NCI-H345 treated with DMSO at 0.1 percent for 48 hours (cell line): ENCODE data around the gene TSPAN32.
"Not testable (repeated sequence)": the region's sequence is repeated elsewhere in the genome, so short reads cannot be mapped to it uniquely, and the experiment has no call there.

ENCODE experiments used
- DNase-seq: peaks from one replicate; lab custom pipeline; 2025; ENCODE audit not compliant: unreplicated experiment; lab: John Stamatoyannopoulos, UW

The TSPAN32 gene

DNA sequence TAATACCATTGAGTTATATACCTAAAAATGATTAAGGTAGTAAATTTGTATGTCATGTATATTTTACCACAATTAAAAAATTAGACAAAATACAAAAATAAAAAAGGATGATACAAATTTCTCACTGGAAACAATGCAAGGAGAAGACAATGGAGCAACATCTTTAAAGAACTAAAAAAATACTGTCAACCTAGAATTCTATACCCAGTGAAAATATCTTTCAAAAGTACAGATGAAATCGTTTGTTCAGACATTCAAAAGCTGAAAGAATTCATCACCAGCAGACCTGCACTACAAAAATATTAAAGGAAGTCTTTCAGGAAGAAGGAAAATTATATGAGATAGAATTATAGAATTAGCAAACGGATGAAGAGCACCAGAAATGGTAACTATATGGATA is 21.6 kb upstream of the TSPAN32 start:
- DNase-seq = no peak

DNA sequence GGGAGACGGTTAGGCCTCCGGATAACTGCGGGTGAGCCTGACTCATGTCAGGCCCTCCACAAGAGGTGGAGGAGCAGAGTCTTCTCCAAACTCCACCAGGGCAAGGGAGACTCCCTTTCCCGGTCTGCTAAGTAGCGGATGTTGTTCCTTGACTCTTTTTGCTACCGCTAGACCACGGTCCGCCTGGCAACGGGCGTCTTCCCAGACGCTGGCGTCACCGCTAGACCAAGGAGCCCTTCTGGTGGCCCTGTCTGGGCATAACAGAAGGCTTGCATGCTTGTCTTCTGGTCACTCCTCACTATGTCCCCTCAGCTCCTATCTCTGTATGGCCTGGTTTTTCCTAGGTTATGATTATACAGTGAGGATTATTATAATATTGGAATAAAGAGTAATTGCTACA is 15.5 kb upstream of the TSPAN32 start:
- DNase-seq = not testable (repeated sequence)

DNA sequence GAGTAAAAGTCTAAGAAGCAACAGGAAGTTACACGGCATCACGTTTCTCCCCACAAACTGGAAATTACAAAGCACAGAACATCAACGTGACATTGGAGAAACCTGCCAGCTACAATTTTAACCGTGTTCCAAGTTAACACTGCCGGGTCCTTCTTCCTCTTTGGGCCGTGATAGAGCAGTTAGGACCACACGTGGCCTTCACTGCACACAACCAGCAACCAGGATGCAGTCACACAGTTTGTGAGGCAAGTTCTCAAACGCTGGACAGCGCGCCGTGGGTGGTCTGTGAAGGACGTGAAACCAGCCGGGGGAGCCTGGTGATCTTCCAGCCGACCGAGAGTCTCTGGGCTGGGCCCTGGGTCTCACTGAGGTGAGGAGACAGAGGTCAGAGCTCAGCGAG is 14.7 kb upstream of the TSPAN32 start:
- no peak for DNase-seq

DNA sequence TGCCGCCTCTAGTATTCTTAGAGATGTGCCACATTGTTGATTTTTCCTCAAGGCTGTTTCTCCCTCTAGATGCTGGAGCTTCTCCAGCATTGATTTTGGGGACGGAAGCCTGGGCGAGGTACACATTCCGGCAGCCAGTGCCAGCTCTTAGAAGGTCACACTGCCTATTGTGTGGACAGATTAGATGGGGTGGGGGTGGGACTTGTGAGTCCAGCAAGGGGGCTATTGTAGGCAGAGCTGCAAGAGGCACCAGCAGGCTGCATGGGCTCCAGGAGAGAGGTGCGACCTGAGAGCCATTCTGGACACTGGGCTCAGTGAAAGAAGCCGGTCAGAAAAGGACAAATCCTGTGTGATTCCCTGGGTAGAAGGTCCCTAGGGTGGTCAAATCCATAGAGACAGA is 12.5 kb upstream of the TSPAN32 start:
- DNase-seq = no peak

DNA sequence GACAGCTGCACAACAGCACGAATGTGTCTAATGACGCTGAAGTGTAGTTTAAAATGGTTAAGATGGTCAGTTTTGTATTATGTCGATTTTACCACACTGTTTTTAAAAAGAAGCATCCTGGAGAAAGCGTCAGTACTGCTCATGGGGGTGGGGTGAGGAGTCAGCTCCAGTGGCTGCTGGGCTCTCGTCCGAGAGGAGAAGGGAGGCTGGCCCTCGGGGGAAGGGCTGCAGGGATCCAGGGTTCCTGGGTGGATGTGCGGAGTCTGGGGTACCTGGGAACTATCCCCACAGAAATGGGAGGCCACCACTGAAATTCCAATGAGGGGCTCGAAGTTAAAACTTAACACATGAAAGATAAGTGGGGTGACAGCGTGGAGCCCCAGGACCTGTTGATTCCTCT is 12.0 kb upstream of the TSPAN32 start:
- no peak for DNase-seq

DNA sequence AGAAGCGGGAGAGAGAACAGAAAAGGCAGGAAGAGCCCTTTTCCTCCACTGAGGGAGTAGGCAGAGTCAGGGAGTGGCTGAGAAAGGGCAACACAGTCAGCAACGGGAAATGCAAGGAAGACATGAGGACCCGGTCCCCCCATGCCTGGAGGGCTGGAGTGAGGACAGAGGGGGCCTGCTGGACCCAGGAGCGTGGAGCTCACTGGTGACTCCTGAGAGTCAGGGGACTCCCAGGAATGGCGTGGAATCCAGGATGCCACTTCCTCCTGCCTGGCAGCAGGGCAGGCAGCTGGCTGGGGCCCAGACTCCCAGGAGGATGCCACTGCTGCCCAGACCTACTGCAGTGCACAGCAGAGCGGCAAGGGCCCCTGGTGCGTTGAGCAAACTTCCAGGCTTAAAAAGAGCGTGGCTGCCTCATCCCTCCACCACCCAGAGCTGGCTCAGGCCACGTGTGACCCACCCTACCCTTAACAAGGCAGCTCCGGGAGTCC is 11.4 kb upstream of the TSPAN32 start:
- peak; percentile 89 for DNase-seq

DNA sequence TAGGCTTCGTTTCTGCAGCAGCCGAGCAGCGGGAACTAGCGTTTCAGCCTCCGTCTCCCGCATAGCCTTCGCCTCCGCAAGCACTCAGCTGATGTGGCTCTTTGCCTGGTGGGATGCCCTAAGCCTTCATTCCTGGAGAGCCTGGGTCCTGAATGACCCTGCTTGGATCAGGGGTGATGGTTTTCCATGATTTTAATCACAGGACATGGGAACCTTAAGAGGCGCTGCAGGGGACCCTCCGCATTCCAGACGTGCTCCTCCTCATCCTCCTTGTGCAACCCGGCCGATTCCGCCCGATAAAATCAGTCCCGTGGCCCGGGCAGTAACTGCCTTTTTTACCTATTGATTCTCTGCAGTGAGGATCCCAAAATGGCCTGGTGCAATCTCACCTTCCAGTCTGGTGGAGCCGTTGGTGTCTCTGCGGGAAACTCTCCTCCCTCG is 8.3 kb upstream of the TSPAN32 start:
- no peak for DNase-seq

DNA sequence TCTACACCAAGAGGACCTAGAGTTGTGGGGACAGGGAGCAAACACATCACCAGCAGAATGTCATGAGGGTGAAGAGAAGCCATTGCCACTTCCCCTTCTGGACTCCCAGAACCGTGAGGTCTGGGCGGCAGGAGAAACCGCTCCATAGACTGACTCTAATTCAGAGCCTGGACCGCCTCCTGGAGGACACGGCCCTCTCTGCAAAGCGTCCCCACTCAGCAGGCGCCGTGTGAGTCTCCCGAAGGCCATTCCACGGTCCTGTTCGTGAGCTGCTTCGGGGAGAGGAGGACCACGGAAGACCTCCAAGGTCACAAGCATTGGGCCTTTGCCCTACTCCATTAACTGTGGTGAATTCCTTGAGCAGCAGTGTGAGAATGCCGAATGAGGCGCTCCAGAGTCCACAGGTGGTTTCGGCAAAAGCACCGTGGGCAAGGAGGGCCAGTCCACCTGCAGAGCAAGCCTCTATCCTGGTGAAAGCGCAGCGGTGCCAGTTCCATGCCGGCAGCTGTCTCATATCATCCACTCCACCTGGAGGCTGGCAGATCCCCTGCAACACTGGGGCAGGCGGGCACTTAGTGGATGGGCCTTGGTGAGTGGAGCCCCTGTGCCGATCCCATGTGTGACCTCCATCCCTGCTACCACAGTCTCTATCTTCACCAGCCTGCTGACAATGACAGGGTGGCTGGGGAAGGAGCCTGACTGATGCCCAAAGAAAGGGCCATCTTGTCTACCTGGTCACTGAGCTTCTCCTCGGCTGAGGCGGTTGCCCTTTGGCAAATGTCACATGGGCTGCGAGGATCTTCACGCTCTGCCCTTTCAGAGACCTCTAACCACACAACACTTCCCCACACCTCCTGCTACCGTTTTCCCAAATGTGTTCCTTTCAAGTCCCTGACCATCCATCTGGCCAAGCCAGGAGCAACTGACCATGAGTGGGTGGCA is 7.6 kb upstream of the TSPAN32 start:
- DNase-seq = no peak

DNA sequence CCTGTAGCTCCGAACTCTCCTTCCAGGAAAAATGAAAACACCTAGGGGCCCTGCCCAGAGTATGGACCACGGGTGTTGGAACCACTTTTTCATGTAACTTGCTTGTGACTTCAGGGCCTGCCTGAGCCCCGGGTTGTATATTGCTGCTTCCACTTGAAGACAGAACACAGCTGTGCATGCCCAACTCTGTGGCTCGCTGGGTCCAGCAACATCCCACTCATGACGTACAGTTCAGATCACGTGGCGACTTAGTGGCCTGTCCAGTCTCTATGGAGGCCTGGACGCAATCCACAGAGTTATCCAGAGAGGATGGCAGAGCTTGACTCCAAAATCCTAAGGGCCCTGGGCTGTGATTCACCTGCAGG is 6.9 kb upstream of the TSPAN32 start:
- no peak for DNase-seq

DNA sequence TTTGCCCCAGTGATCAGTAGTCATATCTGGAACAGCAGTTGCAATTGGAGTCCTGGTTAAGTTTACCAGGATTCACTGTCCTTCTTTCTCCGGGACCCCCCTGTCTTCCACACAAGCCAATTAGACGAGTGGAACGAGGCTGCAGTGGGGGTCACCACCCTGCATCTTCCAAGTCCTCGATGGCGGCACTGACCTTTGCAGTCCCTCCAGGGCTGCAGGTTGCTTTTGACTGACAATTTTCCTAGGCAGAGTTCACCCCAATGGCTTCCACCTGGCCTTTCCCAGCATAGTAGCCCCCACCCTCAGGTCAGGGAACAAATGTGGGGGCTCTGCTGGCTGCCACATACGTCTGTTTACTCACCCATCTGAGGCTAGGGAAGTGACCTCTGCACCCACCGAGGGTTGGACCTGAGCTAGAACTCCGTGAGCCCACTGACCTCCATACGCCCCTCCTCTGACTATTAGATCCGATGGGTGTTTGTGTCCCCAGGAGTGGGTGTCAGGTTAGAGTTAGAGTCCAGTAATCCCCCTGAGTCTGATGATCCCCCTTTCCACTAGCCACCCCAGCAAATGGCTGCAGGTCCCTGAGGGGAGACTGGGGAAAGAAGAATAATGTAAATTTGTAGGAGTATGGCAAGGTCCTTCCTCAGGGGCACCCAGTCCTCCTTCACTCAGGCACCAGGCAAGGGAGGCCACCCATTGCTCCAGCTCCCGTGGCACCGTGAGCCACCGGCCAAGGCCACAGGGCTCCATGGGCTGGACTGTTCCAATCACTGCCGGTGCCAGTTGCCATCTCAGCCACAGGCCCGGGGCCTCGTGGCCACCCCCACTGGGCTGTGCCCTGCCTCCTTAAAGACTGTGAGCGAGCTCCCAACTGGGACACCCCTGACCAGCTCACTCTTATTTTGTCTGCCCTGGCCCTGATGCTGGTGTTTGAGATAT is 5.6 kb upstream of the TSPAN32 start:
- no peak for DNase-seq

DNA sequence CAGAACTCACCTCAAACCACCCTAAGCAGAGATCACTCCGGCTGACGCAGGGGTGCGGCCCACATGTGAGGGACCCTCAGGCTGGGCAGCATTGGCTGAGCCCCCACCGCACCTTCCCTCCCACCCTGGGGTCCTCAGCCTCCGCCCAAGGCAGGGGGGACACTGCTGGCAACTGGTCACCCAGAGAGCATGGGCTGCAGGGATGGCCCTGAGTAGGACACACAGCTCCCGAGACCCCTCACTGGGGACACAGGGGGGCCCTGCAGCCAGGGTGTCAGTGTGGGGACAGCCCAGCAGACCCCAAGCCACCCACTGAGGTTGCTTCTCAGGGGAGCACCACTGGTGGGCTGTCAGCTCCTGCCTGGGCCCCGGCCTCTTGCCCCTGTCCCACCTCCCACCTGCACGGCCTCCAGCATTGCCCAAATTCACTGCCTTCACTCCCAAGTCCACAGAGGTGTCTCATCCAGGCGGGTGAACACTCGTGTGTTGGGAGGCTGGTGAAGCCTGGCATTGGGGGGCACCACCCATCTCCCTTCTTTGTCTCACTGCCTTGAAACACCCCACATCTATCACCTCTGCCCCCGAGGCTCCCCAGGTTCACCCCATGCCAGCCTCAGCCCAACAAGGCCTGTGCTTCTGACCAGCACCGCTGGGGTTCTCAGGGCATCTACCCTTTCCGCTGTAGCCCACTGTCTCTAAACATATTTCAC is 4.7 kb upstream of the TSPAN32 start:
- DNase-seq = no peak

DNA sequence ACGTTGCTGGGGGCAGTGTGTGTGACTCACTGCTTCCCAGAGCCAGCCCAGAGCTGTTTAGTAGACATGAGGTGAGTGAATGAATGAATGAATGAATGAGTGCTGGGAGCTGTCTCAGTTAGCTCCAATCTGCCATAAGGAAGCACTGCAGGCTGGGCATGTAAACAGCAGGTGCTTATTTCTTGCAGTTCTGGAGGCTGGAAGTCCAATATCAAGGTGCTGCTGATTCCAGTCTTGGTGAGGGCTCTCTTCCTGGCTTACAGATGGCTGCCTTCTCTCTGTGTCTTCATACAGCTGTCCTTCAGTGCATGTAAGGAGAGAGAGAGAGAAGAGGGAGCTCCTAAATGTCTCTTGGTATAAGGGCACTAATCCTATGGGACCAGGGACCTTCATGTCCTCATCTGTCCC is 4.2 kb upstream of the TSPAN32 start:
- DNase-seq = no peak

DNA sequence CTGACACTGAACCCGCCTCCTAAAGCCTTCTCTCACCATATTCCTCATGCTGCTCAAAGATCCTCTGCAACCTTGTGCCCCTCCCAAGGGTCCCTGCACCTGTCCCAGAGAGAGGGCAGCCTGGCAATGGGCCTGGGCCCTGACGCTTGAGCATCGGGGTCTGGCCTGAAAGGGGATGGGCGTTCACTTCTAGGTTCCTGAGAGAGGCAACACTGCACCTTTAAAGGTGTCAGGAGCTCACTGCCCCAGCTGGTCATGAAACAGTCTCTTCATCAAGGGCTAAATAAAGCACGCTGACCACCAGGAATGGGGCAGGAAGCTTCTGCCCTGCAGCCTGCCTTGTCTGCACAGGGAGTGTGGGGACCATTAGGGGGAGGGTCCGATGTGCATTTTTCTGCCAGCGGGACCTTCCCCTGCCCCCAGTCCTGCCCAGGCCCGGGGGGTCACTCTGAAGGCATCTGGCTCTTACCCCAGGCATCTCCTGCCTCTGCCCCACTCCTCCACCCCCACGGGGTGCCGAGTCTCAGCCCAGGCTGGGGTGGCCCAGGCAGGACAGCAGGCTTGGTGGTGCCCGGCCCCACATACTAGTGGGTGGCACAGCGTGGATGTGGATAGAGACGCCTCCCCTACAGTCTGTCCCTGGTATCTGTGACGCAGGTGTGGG is 3.5 kb upstream of the TSPAN32 start:
- no peak for DNase-seq

DNA sequence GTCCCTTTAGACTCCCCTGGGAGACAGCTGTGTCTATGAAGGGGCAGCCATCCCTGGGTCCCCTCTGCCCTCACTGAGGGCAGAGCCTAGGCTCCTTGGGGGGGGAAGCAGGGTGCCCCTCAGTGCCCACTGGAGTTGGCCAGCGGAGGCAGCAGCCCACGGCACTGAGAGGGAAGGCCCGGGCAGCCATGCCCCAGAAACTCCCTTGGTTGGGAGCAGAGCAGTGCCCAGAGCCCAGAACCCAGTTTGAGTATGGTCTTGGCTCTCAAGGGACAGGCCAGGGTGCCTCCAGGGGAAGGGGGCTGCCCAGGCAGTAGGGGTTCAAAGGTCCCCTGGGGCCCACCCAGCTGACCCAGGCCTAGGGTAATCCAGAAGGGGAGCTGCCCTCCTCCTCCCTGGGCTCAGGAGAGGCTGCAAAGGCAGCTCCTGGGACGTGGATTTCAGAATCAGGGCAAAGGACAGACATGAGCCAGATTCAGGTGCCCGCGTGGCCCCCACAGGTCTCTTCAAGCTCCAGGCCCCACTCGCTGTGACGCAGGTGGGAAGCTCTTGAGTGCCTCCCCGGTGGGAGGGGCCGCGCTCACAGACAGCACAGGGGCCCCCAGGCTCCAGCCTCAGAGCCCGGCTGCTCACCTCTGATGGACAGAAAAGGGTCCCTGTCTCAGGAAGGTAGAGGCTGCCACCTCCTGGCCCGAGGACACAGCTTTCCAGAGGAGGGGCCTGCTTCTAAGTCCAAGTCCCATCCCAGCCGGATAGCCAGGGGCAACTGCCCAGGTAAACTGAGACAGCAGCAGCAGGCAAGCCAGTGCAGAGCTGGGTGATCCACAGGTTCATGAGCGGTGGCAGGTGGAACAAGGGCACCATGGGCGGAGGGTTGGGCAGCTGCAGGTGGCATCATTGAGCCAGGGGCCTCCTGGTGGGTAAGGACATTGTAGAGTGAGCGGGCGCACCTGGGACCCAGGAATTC is 2.7 kb upstream of the TSPAN32 start:
- peak; percentile 65 for DNase-seq

DNA sequence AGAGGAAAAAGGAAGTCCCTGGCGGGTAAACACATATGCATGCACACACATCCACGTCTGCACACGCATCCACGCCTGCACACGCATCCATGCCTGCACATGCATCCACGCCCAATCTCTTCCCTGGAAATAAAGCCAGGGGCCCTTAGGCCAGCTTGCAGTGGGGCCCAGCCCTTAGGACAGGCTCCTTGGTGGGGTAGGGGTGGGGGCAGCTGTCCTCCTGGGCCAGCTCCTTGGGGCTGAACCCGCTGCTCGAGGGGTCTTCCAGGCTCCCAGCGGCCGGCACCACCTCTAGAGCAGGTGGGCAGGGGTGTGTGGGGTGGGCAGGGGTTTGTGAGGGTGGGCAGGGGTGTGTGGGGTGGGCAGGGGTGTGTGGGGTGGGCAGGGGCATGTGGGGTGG is 2.0 kb upstream of the TSPAN32 start:
- DNase-seq = no peak

DNA sequence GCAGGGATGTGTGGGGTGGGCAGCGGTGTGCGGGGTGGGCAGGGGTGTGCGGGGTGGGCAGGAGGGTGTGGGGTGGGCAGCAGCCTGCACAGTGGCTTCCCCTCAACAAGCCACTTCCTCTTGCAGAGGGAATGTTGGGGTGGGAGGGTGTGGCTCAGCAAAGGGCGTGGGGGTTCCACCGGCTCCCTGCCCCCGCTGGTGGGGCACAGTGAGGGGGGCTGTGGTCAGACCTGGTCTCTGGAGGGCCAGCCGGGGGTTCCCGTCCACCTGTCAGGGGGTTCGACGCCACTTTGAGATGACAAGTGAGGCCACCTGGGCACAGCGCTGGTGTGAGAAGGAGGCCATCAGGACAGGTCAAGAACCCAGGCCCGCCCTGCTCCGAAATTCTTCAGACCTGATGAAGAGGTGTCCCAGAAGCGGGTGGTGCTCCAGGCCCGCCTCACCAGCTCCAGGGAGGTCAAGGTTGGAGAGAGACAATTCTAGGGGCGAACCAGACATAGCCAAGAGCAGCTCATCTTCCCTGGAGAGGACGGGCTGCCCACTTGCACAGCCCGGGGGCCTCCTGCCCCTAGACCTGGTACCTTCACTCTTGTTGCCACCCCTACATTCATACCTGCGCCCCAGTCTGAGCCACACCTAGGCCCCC is 1.4 kb upstream of the TSPAN32 start:
- no peak for DNase-seq

DNA sequence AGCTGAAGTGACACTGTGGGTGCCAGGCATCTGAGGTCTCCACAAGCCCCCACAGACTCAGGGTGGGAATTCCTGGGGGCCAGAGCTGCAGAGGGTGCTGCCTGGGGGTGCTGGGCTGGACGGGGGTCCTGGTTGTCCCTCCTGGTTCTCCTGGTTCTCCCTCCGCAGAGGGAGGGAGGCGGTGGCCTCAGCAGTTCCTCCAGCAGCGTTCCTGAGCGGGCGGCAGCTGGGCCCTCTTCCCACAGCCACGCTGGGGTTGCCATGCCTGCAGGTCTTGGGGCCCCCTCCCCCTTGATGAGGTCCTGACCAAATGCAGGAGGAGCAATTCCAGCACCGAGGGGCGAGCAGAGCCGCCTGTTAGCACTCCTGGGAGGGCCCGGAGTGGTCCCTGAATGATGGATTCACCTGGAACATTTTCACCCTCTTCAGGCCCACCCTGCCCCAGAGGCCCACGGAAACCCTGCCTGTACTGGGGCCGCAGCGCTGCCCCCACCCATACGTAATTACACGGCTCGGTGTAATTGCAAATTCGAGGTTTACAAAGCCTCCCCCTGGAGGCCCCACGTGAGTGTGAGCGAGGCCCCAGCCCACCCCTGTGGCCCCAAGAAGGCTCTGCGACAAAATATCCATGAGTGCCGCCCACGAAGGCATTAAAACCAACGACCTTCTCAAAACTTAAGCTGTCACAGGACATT is 730 bp upstream of the TSPAN32 start:
- no peak for DNase-seq

DNA sequence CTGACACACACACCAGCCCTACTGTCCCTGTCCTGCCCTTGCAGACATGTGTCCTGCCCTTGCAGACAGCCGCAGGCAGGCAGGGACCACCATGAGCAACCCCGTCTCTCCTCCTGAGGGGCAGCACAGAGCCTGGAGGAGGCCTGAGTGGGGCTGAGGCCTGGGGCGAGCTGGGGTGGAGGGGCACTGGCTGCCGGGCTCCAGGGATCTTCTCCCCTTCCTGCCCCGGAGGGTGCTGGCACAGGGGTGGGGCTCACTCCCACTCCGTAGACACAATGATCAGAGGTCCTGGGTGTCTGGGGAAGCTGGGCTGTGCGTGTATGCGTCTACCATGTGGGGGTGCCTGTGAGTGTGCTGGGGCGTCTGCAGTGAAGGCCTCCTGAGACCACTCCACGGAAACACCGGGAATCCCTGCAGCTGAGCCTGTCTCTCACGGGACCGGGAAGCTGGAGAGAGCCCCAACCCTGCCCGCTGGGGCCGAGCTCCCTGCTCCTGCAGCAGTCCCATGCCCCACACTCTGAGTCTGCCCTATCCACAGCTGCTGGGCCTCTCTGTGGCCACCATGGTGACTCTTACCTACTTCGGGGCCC is 588 bp downstream of the TSPAN32 start:
- no peak for DNase-seq
